ENCODE data around the gene ZGRF1. TPM values are rescaled to one million over a fixed set of nuclear protein-coding genes. Genes with fewer than 3 reads are reported as not detected.

Gene ZGRF1
- total and polyA plus RNA-seq, 9 of the 15 experiments (the other 6 are each of a cell fraction or from before 2014, with no cell fraction given): 8.8 to 35.2 (median 22.0) TPM

DNA sequence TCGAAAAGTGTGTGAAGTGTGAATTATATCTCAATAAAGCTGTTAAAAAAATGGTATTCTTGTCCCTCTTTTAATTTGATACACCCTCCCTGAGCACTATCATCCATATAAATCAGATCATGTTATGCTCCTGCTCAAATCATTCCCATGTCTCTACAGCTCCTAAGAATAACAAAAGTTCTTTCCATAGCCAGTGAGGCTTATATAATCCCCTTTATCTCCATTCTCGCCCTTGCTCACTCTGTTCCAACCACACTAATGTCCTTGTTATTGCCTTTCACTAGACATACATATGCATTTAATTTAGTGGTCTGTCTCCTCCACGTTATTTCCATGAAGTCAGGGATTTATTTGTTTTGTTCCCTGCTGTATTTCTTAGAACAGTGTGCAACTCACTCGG is 10.5 kb downstream of the ZGRF1 start:
- in situ Hi-C loops (cut with MboI) (no loop called here), intact Hi-C loops (cut with micrococcal nuclease) (no loop called here)
- POLR2A ChIA-PET: interaction anchor here (0.7 kb wide), 1 partner anchor 321 kb away, joined by 3 read pairs; no protein-coding TSS in a partner anchor
- no peaks in the 10 kb centered on the region for H3K9me1 ChIP-seq (ENCODE audit: control insufficient read depth, insufficient read depth, low read length)
- H3K27me3 ChIP-seq (ENCODE audit: control insufficient read depth in 2 of 2, insufficient read depth in 2 of 2, low read length in 2 of 2): no peaks in the 10 kb centered on the region
- no peaks in the 10 kb centered on the region for H3K4me1 ChIP-seq (replicated peaks in 1 of 2; ENCODE audit: control insufficient read depth in 2 of 2, insufficient read depth in 2 of 2, low read length in 2 of 2)
- no peak overlapping the region for H3K27ac ChIP-seq (ENCODE audit: extremely low read depth, low read depth, low read length)
- no peak for DNase-seq (ENCODE audit: extremely low read depth in 1 of 4, low spot score in 3 of 4)
- H3K36me3 ChIP-seq (ENCODE audit: control insufficient read depth, insufficient read depth, low read length): peaks cover 43% of the 10 kb centered on the region
- H3K9me3 ChIP-seq (replicated peaks; ENCODE audit: control insufficient read depth, insufficient read depth, low read depth, low read length): no peaks in the 10 kb centered on the region
- no peak for FAIRE-seq
- no peak overlapping the region for H3K4me3 ChIP-seq
- no peak overlapping the region for H3K9ac ChIP-seq (ENCODE audit: insufficient read depth in 1 of 2, low read depth in 2 of 2, low read length in 2 of 2)
- H3K4me2 ChIP-seq (ENCODE audit: insufficient read depth, low read length): no peak overlapping the region
- no peak overlapping the region for H2AFZ ChIP-seq (ENCODE audit: low read depth, low read length)
- TF ChIP-seq HOXB6 (CRISPR knock-in tag; IDR thresholded peaks at IDR 0.05; ENCODE audit: borderline replicate concordance) (no peak), RFX7 (CRISPR knock-in tag; IDR thresholded peaks at IDR 0.05) (no peak), U2AF2 (optimal IDR thresholded peaks at IDR 0.05; ENCODE audit: low read depth, low read length) (no peak), TCF3 (CRISPR knock-in tag; IDR thresholded peaks at IDR 0.05) (no peak), ZNF75A (CRISPR knock-in tag; IDR thresholded peaks at IDR 0.05) (no peak), ZKSCAN1 (IDR thresholded peaks at IDR 0.05; ENCODE audit: low read depth, low read length) (no peak), MAFK (IDR thresholded peaks at IDR 0.05; ENCODE audit: low read length) (no peak)
- TF ChIP-seq, protein P1, sequence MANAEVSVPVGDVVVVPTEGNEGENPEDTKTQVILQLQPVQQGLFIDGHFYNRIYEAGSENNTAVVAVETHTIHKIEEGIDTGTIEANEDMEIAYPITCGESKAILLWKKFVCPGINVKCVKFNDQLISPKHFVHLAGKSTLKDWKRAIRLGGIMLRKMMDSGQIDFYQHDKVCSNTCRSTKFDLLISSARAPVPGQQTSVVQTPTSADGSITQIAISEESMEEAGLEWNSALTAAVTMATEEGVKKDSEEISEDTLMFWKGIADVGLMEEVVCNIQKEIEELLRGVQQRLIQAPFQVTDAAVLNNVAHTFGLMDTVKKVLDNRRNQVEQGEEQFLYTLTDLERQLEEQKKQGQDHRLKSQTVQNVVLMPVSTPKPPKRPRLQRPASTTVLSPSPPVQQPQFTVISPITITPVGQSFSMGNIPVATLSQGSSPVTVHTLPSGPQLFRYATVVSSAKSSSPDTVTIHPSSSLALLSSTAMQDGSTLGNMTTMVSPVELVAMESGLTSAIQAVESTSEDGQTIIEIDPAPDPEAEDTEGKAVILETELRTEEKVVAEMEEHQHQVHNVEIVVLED (CRISPR knock-in tag; IDR thresholded peaks at IDR 0.05): no peak
- TF ChIP-seq, protein P2, sequence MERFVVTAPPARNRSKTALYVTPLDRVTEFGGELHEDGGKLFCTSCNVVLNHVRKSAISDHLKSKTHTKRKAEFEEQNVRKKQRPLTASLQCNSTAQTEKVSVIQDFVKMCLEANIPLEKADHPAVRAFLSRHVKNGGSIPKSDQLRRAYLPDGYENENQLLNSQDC (CRISPR knock-in tag; IDR thresholded peaks at IDR 0.05): no peak
- TF ChIP-seq, protein P3, sequence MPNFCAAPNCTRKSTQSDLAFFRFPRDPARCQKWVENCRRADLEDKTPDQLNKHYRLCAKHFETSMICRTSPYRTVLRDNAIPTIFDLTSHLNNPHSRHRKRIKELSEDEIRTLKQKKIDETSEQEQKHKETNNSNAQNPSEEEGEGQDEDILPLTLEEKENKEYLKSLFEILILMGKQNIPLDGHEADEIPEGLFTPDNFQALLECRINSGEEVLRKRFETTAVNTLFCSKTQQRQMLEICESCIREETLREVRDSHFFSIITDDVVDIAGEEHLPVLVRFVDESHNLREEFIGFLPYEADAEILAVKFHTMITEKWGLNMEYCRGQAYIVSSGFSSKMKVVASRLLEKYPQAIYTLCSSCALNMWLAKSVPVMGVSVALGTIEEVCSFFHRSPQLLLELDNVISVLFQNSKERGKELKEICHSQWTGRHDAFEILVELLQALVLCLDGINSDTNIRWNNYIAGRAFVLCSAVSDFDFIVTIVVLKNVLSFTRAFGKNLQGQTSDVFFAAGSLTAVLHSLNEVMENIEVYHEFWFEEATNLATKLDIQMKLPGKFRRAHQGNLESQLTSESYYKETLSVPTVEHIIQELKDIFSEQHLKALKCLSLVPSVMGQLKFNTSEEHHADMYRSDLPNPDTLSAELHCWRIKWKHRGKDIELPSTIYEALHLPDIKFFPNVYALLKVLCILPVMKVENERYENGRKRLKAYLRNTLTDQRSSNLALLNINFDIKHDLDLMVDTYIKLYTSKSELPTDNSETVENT (CRISPR knock-in tag; IDR thresholded peaks at IDR 0.05): no peak
- H3K79me2 ChIP-seq (ENCODE audit: control insufficient read depth, insufficient read depth, low read length): no peaks in the 10 kb centered on the region
- 92% methylated on average over 4 of the region's 4 CpGs for WGBS (ENCODE audit: insufficient coverage, low coverage, missing lambda C conversion rate)
- no TSS peak for BruUV-seq (replicated peaks)
- CTCF ChIA-PET (ENCODE audit: low intra/inter-chr PET ratio): no interaction called here
- no peaks in the 10 kb centered on the region for H4K20me1 ChIP-seq (replicated peaks; ENCODE audit: control insufficient read depth, insufficient read depth, low read length)
- ATAC-seq: no peak
